Measurements from ENCODE around the gene CX3CR1. TPM values are rescaled to one million over a fixed set of nuclear protein-coding genes. Genes with fewer than 3 reads are reported as not detected.

CX3CR1 gene
- total and polyA plus RNA-seq, 9 of the 15 experiments (the other 6 are each of a cell fraction or from before 2014, with no cell fraction given) = 0.03 to 0.21 TPM; not detected in 7

GRCh38 chr3:39219702-39220101 lies 60.1 kb downstream of the CX3CR1 start (continued):
- TF ChIP-seq UBTF (IDR thresholded peaks at IDR 0.05; ENCODE audit: borderline replicate concordance in 1 of 2, low read depth in 2 of 2, low read length in 2 of 2) (no peak), GATAD2A (IDR thresholded peaks at IDR 0.05) (no peak), FOXA1 (IDR thresholded peaks at IDR 0.05; ENCODE audit: borderline replicate concordance) (no peak)

GRCh38 chr3:39216176-39216790 lies 63.6 kb downstream of the CX3CR1 start:
- Histone ChIP-seq H3K4me1 (replicated peaks in 1 of 2; ENCODE audit: control insufficient read depth in 2 of 2, insufficient read depth in 2 of 2, low read length in 2 of 2) (no peaks in the 10 kb centered on the region), H3K4me2 (ENCODE audit: insufficient read depth, low read length) (no peak overlapping the region), H3K79me2 (ENCODE audit: control insufficient read depth, insufficient read depth, low read length) (no peaks in the 10 kb centered on the region), H3K36me3 (ENCODE audit: control insufficient read depth, insufficient read depth, low read length) (no peaks in the 10 kb centered on the region), H3K27me3 (ENCODE audit: control insufficient read depth in 2 of 2, insufficient read depth in 2 of 2, low read length in 2 of 2) (peaks cover 30 to 40% of the 10 kb centered on the region in 2 experiments), H3K9me1 (ENCODE audit: control insufficient read depth, insufficient read depth, low read length) (no peaks in the 10 kb centered on the region), H3K4me3 (no peak overlapping the region), H2AFZ (ENCODE audit: low read depth, low read length) (no peak overlapping the region), H3K9ac (ENCODE audit: insufficient read depth in 1 of 2, low read depth in 2 of 2, low read length in 2 of 2) (no peak overlapping the region), H3K9me3 (replicated peaks; ENCODE audit: control insufficient read depth, insufficient read depth, low read depth, low read length) (no peaks in the 10 kb centered on the region), H3K27ac (ENCODE audit: extremely low read depth, low read depth, low read length) (no peak overlapping the region), H4K20me1 (replicated peaks; ENCODE audit: control insufficient read depth, insufficient read depth, low read length) (no peaks in the 10 kb centered on the region)
- TF ChIP-seq ZNF699 (CRISPR knock-in tag; IDR thresholded peaks at IDR 0.05; ENCODE audit: insufficient replicate concordance) (no peak), TSHZ1 (CRISPR knock-in tag; IDR thresholded peaks at IDR 0.05) (no peak), ZNF316 (IDR thresholded peaks at IDR 0.05) (peak; percentile 69), C11orf30 (IDR thresholded peaks at IDR 0.05; ENCODE audit: low read depth) (peak; percentile 26; the same call in 1 of the 2 replicates), MAFG (tag; conservative IDR thresholded peaks at IDR 0.05) (peak; percentile 31; the same call in 1 of the 2 replicates)
- ChIA-PET CTCF (ENCODE audit: low intra/inter-chr PET ratio) (no interaction called here), POLR2A (interaction anchor here (1.3 kb wide), 1 partner anchor 19 kb away, joined by 3 read pairs; no protein-coding TSS in a partner anchor)
- BruUV-seq (replicated peaks) = no TSS peak
- in situ Hi-C loops (cut with MboI) = no loop called here
- no peak for DNase-seq (ENCODE audit: extremely low read depth in 1 of 4, low spot score in 3 of 4)
- intact Hi-C loops (cut with micrococcal nuclease) = no loop called here
- no peak for FAIRE-seq
- no peak for ATAC-seq
- WGBS (ENCODE audit: insufficient coverage, low coverage, missing lambda C conversion rate) = 0% methylated on average over 2 of the region's 2 CpGs
